GM21381 (cell line): ENCODE measurements around the gene FUT2.
"Not testable (repeated sequence)": the region's sequence is repeated elsewhere in the genome, so short reads cannot be mapped to it uniquely, and the experiment has no call there.

Experiments used
- ATAC-seq: cut with Tn5 transposase; IDR thresholded peaks from one replicate; pipeline ENCODE4 v1.9.1; 2021; ENCODE audit warnings: mild to moderate bottlenecking, moderate library complexity; ENCODE audit not compliant: unreplicated experiment

The FUT2 gene

GRCh38 chr19:48670699-48671445 is 24.9 kb upstream of the FUT2 start:
- no peak for ATAC-seq

DNA sequence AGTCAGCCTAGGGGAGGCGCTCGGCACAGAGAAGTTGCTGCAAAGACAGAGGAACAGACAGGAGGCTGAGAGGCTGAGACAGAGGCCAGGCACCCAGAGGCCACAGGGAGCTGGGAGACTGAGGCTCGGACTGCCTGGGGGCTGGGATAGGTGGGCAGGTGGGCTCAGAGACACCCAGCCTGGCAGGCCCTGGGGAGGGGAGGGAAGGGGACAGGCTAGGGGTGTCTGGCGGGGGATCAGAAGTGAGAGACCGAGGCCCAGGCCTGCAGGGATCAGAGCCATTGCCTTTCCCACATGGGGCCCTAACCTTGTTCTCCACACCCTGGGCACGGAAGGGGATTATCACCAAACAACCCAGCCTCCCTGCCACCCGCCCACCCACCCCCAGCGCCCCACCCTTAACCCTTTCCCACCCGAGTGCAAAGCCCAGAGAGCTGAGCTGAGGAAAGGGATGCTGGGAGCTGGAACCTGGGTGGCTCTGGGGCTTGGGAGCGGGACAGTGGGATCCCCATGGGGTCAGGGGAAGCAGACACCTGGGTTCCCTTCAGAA is 24.2 kb upstream of the FUT2 start:
- ATAC-seq, result no peak

DNA sequence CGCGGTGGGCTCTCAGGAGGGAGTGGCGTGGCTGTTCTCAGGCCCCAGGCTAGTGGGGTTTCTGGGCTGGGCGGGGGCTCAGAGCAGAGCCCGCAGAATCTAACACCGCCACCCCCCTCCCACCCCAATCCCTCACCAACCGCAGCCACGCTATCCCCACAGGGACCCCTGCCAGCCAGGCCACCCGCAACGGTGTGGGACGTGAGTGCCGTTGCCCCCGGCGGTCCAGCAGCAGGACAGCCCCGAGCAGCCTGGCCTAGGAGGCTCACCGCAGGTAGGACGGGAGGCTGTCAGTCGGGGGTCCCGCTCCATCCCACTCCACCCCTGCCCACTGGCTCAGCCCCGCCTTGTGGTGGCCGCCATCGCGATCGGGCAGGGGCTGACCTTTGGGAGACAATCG is 22.8 kb upstream of the FUT2 start, which contains the start of gene NTN5:
NTN5 (minus strand) TSS at position 24 of the 400 bp plus-strand sequence. CDS start 2,031 bp downstream, outside the sequence.
- no peak for ATAC-seq

GRCh38 chr19:48673436-48674100 is 22.2 kb upstream of the FUT2 start:
- ATAC-seq, result no peak

- ATAC-seq, result no peak
Observed at GRCh38 chr19:48674216-48674809, 21.5 kb upstream of the FUT2 start.

DNA sequence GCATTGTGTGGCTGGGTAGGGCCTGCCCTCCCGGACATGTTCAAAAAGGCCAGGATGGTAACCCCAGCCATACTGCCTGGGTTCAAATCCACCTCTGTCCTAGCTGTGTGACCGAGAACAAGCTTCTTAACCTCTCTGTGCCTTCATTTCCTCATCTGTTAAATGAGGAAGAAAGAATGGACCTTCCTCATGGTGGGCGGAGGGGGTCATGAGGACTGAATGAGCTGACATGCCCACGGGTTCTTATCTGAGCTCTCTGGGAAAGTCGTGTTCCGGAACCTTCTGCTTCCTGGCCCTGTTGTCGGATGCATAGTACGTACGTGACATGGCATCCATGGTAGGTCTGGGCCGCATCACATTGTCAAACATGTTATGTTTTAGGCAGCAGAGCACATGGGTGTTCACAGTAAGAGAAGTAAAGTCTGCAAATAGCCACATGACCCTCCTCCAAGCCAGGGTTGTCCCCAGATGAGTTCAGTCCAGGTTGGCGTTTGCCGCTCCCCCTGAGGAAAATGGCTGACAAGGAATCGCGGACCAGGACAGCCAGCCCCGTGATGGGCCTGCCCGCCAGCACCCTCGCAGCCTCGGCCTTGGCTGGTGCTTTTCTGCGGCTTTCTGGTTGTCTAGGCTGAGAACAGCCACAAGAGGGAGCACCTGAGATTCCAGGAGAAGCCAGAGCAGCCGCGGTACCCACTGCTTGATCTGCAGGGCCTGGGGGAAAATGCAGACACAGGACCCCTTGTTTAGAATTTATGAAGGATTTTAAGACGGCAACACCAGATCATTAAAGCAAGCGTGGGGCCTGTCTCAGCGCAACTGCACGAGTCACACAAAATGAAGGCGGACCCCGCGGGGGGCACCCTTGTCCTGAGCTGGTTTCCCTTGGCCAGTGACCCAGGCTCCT is 20.6 kb upstream of the FUT2 start:
- ATAC-seq, result no peak

- ATAC-seq, result no peak
Observed at GRCh38 chr19:48676487-48676886, 19.3 kb upstream of the FUT2 start.

GRCh38 chr19:48676887-48677286 is 18.9 kb upstream of the FUT2 start:
- no peak for ATAC-seq

- no peak for ATAC-seq
Observed at GRCh38 chr19:48678201-48678600, 17.6 kb upstream of the FUT2 start.

DNA sequence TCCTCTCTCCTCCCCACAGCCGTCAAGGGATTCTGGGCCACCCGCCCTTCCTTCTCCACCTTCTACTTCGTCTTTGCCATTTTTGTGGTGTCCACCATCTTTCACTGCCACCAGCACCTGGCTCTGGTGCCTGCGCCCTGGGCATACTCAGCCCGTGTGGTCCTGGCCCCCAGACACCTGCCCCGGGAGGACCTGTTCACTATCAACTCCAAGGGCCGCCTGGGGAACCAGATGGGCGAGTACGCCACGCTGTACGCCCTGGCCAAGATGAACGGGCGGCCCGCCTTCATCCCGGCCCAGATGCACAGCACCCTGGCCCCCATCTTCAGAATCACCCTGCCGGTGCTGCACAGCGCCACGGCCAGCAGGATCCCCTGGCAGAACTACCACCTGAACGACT is 15.8 kb upstream of the FUT2 start:
- ATAC-seq, result not testable (repeated sequence)

DNA sequence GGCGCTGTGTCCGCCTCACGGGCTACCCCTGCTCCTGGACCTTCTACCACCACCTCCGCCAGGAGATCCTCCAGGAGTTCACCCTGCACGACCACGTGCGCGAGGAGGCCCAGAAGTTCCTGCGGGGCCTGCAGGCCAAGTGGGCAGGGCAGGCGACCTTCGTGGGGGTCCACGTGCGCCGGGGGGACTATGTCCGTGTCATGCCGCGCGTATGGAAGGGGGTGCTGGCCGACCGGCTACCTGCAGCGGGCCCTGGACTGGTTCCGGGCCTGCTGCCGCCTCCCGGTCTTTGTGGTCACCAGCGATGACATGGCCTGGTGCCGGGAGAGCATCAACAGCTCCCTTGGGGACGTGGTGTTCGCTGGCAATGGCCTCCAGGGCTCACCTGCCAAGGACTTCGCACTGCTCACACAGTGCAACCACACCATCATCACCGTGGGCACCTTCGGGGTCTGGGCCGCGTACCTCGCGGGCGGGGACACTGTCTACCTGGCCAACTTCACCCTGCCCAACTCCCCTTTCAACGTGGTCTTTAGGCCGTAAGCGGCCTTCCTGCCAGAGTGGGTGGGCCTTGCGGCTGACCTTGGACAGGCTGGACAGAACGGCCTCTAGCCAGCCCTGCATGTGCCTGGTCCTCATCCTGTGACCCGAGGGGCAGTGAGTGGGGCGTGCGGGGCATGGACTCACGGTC is 15.2 kb upstream of the FUT2 start:
- no peak for ATAC-seq

- no peak for ATAC-seq
Observed at GRCh38 chr19:48681127-48681470, 14.7 kb upstream of the FUT2 start.

GRCh38 chr19:48683349-48683748 is 12.4 kb upstream of the FUT2 start:
- no peak for ATAC-seq

DNA sequence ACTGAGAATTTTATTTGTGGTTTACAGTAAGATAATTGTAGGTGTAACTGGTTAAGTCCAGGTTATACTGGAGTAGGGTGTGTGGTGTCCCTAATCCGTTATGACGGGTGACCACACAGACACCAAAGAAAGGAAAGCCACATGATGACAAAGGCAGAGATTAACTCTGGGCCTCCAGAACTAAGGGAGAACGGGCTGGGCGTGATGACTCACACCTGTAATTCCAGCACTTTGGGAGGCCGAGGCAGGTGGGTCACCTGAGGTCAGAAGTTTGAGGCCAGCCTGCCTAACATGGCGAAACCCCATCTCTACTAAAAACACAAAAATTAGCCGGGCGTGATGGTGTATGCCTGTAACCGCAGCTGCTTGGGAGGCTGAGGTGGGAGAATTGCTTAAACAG is 10.2 kb upstream of the FUT2 start:
- no peak for ATAC-seq

DNA sequence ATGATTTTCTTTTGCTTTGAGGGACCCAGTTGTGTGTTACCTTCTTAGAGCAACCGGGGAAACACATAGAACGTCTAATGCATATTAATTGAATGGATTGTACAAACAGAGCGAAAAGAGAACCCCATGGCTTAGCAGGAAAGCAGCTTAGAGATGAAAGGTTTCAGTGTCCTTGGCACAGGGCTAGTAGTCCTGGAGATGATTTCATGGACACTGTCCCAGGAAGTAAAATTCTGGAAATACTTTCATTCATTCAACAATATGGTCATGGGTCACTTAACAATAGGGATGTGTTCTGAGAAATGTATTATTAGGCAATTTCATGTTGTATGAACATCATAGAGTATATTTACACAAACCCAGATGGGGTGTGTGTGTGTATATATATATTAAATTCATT is 9.7 kb upstream of the FUT2 start:
- ATAC-seq, result no peak

GRCh38 chr19:48686637-48687036 is 9.1 kb upstream of the FUT2 start:
- not testable (repeated sequence) for ATAC-seq

DNA sequence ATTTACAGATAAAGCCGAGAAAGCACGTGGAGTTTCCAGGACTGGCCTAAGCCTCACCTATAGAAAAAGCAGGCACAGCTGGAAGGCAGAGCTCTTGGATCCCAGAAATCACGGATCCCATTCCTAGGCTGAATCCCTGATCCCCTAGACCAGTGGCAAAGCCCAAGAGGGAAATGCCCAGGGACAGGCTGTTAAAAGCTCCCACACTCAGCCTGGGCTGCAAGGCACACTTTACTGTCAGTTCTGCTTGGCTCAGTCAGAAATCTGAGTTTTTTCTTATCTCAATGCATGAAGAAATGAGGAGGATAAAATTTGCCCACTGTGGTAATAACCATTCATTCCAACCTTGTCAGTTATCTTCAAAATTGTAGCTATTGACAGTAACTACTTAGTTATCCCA is 8.0 kb upstream of the FUT2 start:
- ATAC-seq, result no peak

DNA sequence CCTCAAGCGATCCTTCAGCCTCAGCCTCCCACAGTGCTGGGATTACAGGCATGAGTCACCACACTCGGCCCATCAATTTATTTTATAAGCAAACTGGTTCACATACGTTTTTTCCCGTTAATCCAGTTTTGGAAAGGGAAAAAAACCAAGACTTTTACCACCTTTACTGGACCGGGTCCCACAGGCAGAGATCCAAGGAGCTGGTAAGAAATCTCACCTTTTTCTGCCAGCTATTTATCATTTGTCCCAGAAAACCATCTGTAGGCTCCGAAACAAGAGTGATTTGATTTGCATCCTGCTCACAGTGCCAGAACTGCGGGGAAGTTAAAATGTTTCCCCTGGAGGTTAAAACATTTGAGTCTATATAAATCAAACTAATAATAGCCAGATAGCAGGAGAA is 6.3 kb upstream of the FUT2 start:
- no peak for ATAC-seq

GRCh38 chr19:48693629-48694028 is 2.1 kb upstream of the FUT2 start:
- ATAC-seq, result not testable (repeated sequence)

DNA sequence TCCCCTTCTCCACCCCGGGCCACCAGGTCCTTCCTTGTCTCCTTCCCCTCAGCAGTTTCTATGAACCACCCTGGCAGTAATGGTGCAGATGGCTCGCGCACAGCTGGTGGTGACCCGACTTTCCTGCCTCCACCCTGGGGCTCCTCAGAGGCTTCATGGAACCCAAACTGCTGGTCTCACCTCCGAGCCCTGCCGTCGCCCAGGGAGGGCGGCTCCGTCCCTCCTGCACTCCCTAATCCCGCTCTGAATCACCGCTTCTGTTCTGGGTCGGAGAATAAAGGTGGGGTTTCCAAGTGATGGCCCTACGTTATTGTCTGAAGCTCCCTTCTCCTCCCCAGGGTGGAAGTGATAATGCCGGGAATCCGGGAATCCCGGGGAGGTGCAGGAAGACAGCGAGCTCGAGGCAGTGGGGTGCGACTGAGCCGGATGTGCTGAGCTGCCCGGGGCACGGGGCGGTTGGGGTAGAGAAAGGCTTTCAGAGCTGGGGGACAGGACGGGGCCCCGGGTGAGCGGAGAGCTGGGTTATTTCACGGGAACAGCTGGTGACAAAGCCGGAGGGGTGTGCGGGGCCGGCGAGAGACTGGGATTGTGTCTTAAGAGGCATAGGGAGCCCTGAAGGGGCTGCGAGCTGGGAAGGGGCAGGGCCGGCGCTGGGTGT is 711 bp downstream of the FUT2 start:
- ATAC-seq, result no peak
